Ectodermal cell (in vitro differentiated cells): ENCODE measurements around the gene ATP6AP1.

Experiments used
- H3K27ac ChIP-seq: 2 replicates; pipeline ENCODE4 v1.7.0; 2013; ENCODE audit warnings: mild to moderate bottlenecking, low read depth, low read length; ENCODE audit not compliant: insufficient read depth, poor library complexity, severe bottlenecking
- H3K27me3 ChIP-seq: 2 replicates; pipeline ENCODE4 v1.7.0; 2013; ENCODE audit warnings: mild to moderate bottlenecking, low read length; ENCODE audit not compliant: insufficient read depth, control insufficient read depth, poor library complexity, severe bottlenecking
- H3K36me3 ChIP-seq: one replicate; pipeline ENCODE4 v1.7.0; 2013; ENCODE audit warnings: low read length; ENCODE audit not compliant: control insufficient read depth, insufficient read depth
- H3K4me1 ChIP-seq: one replicate; pipeline ENCODE4 v1.7.0; 2013; ENCODE audit warnings: low read length; ENCODE audit not compliant: control insufficient read depth, insufficient read depth
- H3K4me3 ChIP-seq: 2 replicates; pipeline ENCODE4 v1.7.0; 2013; ENCODE audit warnings: low read depth, low read length, control low read depth; ENCODE audit not compliant: insufficient read depth
- H3K9me3 ChIP-seq: 2 replicates; pipeline ENCODE4 v1.7.0; 2013; ENCODE audit warnings: mild to moderate bottlenecking, low read length, moderate library complexity; ENCODE audit not compliant: control insufficient read depth
- WGBS, 2 experiments: methylation state at CpG; one replicate each; pipeline ENCODE4 v1.1.7; 2013; ENCODE audit warnings: missing lambda C conversion rate in 2 of 2; 5-methylcytosine and 5-hydroxymethylcytosine counted together

Gene ATP6AP1

DNA sequence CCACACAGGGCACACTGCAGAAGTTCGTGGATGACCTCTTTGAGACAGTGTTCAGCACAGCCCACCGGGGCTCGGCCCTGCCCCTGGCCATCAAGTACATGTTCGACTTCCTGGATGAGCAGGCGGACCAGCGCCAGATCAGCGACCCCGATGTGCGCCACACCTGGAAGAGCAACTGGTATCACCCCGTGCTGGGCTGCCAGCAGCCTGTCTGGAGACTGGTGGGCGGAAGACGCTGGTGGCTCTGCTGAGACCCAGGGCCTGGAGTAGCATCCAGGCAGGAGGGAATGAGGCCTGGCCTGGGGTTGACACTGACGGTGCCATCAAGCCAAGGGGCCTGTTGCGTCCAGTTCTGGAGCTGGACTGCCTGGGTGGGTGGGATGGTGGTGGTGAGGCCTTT lies 42.0 kb downstream of the ATP6AP1 start:
- Histone ChIP-seq H3K4me1 (no peaks in the 10 kb centered on the region), H3K9me3 (no peaks in the 10 kb centered on the region), H3K27ac (no peak overlapping the region), H3K4me3 (no peak overlapping the region), H3K27me3 (no peaks in the 10 kb centered on the region), H3K36me3 (no peaks in the 10 kb centered on the region)
- 95 to 97% methylated on average over 14 of the region's 14 CpGs for WGBS, 2 experiments

DNA sequence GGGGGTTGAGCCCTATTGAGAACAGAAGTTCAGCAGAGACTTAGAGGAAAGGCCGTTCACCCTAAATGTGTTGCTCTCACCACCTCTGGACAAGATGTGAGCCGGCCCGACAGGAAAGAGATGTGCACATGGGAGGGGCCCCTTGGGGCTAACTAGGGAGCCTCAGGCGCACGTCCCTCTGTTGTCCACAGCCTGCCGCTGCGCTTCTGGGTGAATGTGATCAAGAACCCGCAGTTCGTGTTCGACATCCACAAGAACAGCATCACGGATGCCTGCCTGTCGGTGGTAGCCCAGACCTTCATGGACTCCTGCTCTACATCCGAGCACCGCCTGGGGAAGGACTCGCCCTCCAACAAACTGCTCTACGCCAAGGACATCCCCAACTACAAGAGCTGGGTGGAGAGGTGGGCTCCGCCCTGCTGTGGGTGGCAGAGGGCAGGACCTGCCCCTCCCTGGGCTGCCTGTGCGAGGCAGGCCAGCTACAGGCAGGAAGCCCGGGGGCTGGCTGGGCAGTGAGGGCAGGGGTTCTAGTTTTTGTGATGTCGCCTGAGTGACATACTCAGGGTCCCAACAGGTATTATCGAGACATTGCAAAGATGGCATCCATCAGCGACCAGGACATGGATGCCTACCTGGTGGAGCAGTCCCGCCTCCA lies 42.6 kb downstream of the ATP6AP1 start:
- 91% methylated on average over 23 of the region's 23 CpGs for WGBS, 2 experiments
- no peaks in the 10 kb centered on the region for H3K36me3 ChIP-seq
- no peaks in the 10 kb centered on the region for H3K9me3 ChIP-seq
- no peak overlapping the region for H3K27ac ChIP-seq
- no peaks in the 10 kb centered on the region for H3K4me1 ChIP-seq
- H3K4me3 ChIP-seq: no peak overlapping the region
- no peaks in the 10 kb centered on the region for H3K27me3 ChIP-seq

DNA sequence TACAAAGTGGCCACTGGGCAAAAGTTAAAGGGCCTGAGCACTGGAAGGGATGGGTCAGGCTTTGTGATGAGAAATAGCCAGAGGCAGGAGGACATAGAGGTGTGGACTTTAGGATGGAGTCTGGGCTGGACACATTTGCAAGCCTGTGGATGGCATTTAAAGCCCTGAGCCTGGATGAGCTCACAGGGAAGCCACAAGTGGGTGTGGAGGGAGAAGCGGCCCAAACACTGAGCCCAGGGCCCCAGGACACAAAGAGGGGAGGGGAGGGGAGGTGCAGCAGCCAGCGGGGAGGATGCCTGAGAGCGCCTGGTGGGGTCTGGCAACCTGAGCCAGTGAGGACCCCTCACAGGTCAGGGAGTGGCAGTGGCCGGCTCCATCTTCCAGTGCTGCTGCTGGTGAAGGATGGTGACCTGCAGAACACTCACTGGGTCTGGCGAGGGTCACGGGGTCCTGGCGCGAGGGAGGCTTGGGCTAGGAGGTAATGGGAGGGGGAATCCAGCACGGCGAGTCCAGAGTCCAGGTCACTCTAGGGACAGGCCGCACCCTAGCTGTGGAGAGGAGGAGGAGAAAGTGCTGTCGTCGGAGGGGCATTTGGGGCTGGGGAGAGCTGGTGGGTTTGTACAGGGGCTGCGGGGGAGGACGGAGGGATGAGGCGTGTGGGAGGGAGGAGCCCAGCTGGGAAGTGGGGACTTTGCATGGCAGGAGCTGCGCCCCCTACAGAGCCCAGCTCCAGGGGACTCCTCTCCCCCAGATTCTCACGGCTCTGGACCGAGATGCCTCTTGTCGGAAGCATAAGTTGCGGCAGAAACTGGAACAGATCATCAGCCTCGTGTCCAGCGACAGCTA lies 43.6 kb downstream of the ATP6AP1 start:
- H3K27ac ChIP-seq: no peak overlapping the region
- no peaks in the 10 kb centered on the region for H3K27me3 ChIP-seq
- H3K9me3 ChIP-seq: no peaks in the 10 kb centered on the region
- WGBS, 2 experiments: 91 to 92% methylated on average over 23 of the region's 23 CpGs
- no peak overlapping the region for H3K4me3 ChIP-seq
- no peaks in the 10 kb centered on the region for H3K36me3 ChIP-seq
- H3K4me1 ChIP-seq: no peaks in the 10 kb centered on the region

DNA sequence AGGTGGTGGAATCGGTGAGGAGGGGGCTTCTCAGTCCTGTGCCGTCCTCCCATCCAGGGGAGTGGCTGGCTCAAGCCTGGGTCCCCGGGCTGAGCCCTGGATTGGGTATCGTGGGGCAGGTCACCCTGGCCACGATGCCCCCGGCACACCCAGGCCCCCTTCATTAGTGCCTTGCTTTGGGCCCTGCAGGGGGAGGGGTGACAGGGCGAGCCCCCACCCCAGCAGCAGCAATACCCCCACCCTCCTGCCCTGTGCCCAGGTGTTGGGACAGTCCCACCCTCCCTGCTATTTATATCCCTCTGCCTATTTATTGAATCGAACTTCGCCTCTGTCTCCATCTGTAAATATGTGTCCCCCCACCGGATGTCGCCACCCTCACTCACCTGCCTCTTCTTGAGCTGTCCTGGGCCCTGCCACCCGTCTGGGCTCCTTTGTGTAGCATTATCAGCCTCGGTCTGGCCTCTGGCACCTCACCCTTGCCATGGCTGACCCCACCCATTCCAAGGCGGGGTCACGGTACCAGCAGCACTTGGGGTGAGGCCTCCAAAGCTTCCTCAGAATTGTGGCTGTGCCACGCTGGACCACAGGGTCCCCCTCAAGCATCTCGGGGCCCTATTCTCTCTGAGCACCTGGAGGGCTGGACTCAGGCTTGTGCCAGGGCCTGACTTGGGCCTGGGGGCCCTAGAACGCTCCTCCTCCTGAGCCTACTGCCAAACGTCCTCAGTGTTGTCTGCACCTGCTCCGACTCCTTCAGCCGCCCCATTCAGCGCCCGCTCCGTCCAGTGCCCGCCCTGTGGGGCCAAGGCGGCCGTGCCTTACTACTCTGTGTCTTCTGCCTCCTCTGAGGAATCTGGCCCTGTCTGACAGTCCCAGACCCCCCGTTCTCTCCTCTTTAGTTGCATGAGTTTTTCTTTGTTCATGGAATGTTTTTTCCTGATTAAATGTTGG lies 44.5 kb downstream of the ATP6AP1 start:
- Histone ChIP-seq H3K4me1 (no peaks in the 10 kb centered on the region), H3K27ac (no peak overlapping the region), H3K36me3 (no peaks in the 10 kb centered on the region), H3K27me3 (no peaks in the 10 kb centered on the region), H3K4me3 (no peak overlapping the region), H3K9me3 (no peaks in the 10 kb centered on the region)
- WGBS, 2 experiments: 90% methylated on average over 28 of the region's 28 CpGs

DNA sequence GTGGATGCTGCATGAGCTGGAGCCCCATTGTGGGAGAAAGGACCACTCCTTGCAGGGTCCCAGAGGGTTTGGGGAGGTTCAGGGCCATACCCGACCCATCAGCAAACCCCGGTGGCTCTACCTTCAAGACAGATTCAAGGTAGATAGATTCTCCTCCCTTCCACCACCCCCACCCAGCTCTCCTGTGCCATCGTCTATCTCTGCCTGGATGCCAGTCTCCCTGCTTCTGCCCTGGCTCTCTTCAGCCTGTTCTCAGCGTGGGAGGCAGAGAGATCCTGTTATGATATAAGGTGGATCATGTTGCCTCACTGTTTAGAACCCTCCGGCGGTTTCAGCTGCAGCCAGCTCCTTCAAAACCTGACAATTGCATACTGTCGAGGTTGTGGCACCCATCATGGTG lies 45.2 kb downstream of the ATP6AP1 start:
- Histone ChIP-seq H3K4me3 (no peak overlapping the region), H3K27ac (no peak overlapping the region), H3K9me3 (no peaks in the 10 kb centered on the region), H3K36me3 (no peaks in the 10 kb centered on the region), H3K4me1 (no peaks in the 10 kb centered on the region), H3K27me3 (no peaks in the 10 kb centered on the region)
- WGBS, 2 experiments: 95 to 98% methylated on average over 7 of the region's 7 CpGs

DNA sequence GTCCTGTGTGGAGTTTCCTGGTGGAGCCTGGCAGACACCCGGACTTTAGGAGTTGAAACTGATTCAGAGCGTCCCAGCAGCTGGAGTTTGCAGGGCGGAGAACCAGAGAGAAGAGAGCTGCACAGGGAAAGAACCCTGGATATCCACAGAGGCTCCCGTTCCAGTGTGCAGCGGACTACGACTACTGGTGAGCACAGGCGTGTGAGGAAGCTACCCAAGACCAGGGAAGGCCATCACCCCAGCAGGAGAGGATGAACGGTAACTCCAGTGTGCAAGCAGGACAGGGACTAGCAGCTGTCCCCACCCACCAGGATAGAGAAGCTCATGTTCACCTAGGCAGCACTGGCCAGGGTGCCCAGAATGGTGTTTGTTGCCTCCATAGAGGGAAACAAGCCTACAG lies 48.3 kb downstream of the ATP6AP1 start:
- Histone ChIP-seq H3K9me3 (no peaks in the 10 kb centered on the region), H3K27me3 (no peaks in the 10 kb centered on the region), H3K4me1 (no peaks in the 10 kb centered on the region), H3K27ac (no peak overlapping the region), H3K36me3 (no peaks in the 10 kb centered on the region), H3K4me3 (no peak overlapping the region)
- WGBS, 2 experiments: 94 to 96% methylated on average over 8 of the region's 8 CpGs

DNA sequence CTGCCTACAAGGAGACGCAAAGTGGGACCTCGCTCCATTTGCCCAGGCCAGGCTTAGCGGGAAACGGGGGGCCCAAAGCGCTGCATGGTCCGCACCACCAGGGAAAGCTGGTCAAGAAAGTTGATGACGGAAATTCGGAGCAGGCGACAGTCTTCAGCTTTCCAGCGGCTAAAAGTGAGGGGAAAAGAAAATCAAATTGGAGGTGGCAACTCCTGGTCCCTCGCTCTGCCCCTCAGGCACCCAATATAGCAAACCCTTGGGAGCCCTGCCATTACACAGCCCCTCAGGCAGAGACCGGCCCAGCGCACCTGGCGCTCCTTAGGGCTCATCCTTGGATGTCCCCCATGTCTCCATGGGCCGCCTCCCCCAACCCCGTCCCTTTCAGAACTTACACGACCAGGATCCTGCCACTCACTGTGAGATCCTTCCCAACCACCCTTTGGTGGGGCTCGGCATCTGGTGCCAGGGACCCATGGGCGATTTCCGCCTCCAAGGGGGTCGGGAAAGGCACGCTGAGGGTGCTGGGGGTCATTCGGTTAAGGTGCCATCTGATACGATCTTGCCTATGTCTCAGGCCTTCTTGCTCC lies 49.5 kb downstream of the ATP6AP1 start:
- WGBS, 2 experiments: 78% methylated on average over 24 of the region's 24 CpGs
- Histone ChIP-seq H3K27me3 (no peaks in the 10 kb centered on the region), H3K4me1 (no peaks in the 10 kb centered on the region), H3K4me3 (peak overlapping the region; percentile 39), H3K27ac (no peak overlapping the region), H3K9me3 (no peaks in the 10 kb centered on the region), H3K36me3 (no peaks in the 10 kb centered on the region)

DNA sequence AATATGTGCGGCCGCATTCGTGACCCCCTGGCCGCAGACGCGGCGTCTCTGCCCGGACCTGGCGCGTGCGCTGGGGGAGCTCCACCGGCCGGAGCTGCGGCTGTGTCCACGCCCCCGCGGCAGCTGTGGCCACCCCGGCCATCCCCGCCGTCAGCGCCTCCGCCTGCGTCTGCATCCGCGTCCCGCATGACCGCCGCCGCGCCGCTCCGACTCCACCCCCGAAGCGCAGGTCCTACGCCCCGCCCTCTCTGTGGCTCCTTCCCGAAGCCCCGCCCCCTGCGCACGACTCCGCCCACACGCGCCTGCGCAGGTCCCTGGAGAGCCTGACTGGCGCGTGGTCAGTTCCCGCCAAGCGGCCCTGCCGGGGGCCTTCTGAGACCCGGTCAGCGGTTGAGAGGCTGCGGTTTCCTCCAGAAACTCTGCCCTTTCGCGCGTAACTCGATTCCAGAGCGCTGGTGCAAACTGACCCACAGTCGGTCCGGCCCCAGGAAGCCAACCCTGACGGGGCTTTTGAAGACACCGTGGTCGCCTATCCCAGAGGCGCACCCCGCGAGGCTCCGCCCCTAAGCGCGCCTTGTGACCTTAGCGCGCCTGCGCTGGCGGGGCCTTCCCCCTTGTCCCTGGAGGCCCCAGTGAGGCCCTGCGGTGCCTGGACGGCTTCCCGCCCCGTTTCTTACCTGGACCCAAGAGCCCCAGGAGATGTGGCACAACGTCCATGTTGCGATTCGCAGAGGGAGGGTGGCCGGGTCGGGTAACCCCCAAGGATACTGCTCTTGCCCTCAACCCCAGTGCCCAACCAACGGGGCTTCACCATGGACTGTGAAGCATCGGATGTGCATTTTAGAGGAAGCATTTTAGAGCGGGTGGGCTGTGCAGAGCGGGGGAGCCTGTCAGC lies 50.5 kb downstream of the ATP6AP1 start, which contains the start of gene LAGE3:
Gene LAGE3 (minus strand): TSS at position 554 of the 895 bp plus-strand sequence. CDS start 366 bp downstream, at position 188.
- H3K27ac ChIP-seq: no peak within 1 kb of the TSS
- no peaks in the 10 kb centered on the region for H3K36me3 ChIP-seq
- WGBS, 2 experiments: 8 to 10% methylated on average over 85 of the region's 85 CpGs
- no peaks in the 10 kb centered on the region for H3K4me1 ChIP-seq
- H3K4me3 ChIP-seq: peak within 1 kb of the TSS; percentile 39
- H3K9me3 ChIP-seq: no peaks in the 10 kb centered on the region
- no peaks in the 10 kb centered on the region for H3K27me3 ChIP-seq

DNA sequence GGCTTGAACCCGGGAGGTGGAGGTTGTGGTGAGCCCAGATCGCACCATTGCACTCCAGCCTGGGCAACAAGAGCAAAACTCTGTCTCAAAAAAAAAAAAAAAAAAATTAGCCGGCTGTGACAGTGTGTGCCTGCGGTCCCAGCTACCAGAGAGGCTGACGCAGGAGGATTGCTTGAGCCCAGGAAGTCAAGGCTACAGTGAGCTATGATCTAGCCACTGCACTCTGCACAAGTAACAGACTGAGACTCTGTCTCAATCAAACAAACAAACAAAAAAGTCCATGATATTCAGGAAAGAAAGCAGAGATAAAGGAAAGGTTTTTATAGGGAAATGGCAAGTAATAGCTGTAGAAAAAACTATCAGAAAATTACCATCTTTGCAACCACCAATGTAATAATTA lies 52.7 kb downstream of the ATP6AP1 start:
- Histone ChIP-seq H3K4me3 (no peak overlapping the region), H3K36me3 (no peaks in the 10 kb centered on the region), H3K27me3 (peaks cover 4% of the 10 kb centered on the region), H3K9me3 (no peaks in the 10 kb centered on the region), H3K4me1 (peaks cover 5% of the 10 kb centered on the region), H3K27ac (no peak overlapping the region)
- WGBS, 2 experiments: 92% methylated on average over 3 to 4 of the region's 5 CpGs
